ENCODE data around the gene MINDY4. TPM values are rescaled to one million over a fixed set of nuclear protein-coding genes. Genes with fewer than 3 reads are reported as not detected.

The MINDY4 gene
- total and polyA plus RNA-seq, 2 of the 8 experiments (the other 6 are each of a cell fraction or from before 2014, with no cell fraction given) = 1.3 to 3.6 TPM

- TF ChIP-seq CTBP2 (IDR thresholded peaks at IDR 0.05; ENCODE audit: borderline replicate concordance, insufficient read depth, insufficient read length, low read length) = no peak
- no peak for TF ChIP-seq NANOG (IDR thresholded peaks at IDR 0.05; ENCODE audit: insufficient read depth, low read depth, low read length, poor library complexity, severe bottlenecking)
- TF ChIP-seq RAD21 (IDR thresholded peaks at IDR 0.05 in 1 of 2, conservative IDR thresholded peaks at IDR 0.05 in 1 of 2; ENCODE audit: low read depth in 2 of 2, low read length in 2 of 2) = no peak
These were observed 25.1 kb downstream of the MINDY4 start (continued) for GRCh38 chr7:30796105-30796869.

All from H1 (cell line).